H1 (cell line): ENCODE data around the gene ELAVL1. TPM values are rescaled to one million over a fixed set of nuclear protein-coding genes. Genes with fewer than 3 reads are reported as not detected.

Experiments used
- CTCF ChIA-PET: fragments of 300-600 bp; sonication (Branson Sonifier 250); formaldehyde crosslinking; loops from one replicate; lab custom pipeline; 2021; ENCODE audit not compliant: partially characterized antibody; lab: Charles Lee
- POLR2A ChIA-PET: fragments of 300-600 bp; sonication (Branson Sonifier 250); formaldehyde crosslinking; loops from one replicate; lab custom pipeline; 2021; ENCODE audit warnings: inconsistent platforms; ENCODE audit not compliant: partially characterized antibody; lab: Charles Lee
- DNase-seq, 2 experiments: peaks; one replicate each; pipeline versions ENCODE4 v3.0.0 to v3.0.0-alpha.2; 2010 to 2022; ENCODE audit warnings: low spot score in 2 of 2, low read depth in 1 of 2, mixed read lengths in 1 of 2
- FAIRE-seq: peaks from 2 replicates; lab custom pipeline; 2011; peaks lifted over from hg19 to GRCh38; lab: Jason Lieb, UNC
- H2AFZ ChIP-seq: 2 replicates; pipeline ENCODE4 v1.8.1; 2012; ENCODE audit warnings: low read length, inconsistent platforms
- H2AK5ac ChIP-seq: 2 replicates; pipeline ENCODE4 v1.6.1; 2013; ENCODE audit warnings: low read depth, low read length
- H2BK120ac ChIP-seq: replicated peaks from 2 replicates; pipeline ENCODE3; 2013; ENCODE audit warnings: low read depth, low read length, inconsistent platforms
- H2BK12ac ChIP-seq: 2 replicates; pipeline ENCODE4 v1.6.1; 2013; ENCODE audit warnings: low read depth, low read length
- H2BK15ac ChIP-seq: 2 replicates; pipeline ENCODE4 v1.6.1; 2013; ENCODE audit warnings: low read length
- H2BK20ac ChIP-seq: 2 replicates; pipeline ENCODE4 v1.6.1; 2013; ENCODE audit warnings: low read length
- H2BK5ac ChIP-seq: 2 replicates; pipeline ENCODE4 v1.6.1; 2013; ENCODE audit warnings: low read depth, low read length
- H3K14ac ChIP-seq: 2 replicates; pipeline ENCODE4 v1.6.1; 2013; ENCODE audit warnings: inconsistent platforms; ENCODE audit not compliant: insufficient read length
- H3K18ac ChIP-seq: 2 replicates; pipeline ENCODE4 v1.6.1; 2013; ENCODE audit warnings: low read length; ENCODE audit errors: extremely low read depth
- H3K23ac ChIP-seq: 2 replicates; pipeline ENCODE4 v1.6.1; 2013; ENCODE audit warnings: inconsistent platforms; ENCODE audit not compliant: insufficient read length
- H3K23me2 ChIP-seq: 2 replicates; pipeline ENCODE4 v1.6.1; 2013; ENCODE audit warnings: low read depth, low read length
- H3K27ac ChIP-seq: 2 replicates; pipeline ENCODE4 v1.6.1; 2011; ENCODE audit warnings: low read depth, low read length, inconsistent platforms
- H3K27me3 ChIP-seq, 4 experiments: replicated peaks in 1 of 4; 1 replicate in 1 of 4; 2 replicates in 3 of 4; pipeline versions ENCODE4 v1.6.1 to v1.8.1; 2011 to 2013; ENCODE audit warnings: low read length in 3 of 4, mild to moderate bottlenecking in 3 of 4, inconsistent platforms in 2 of 4, mixed read lengths in 2 of 4, moderate library complexity in 1 of 4; ENCODE audit not compliant: control insufficient read depth in 3 of 4, insufficient read depth in 3 of 4; ENCODE audit errors: extremely low read depth in 1 of 4
- H3K36me3 ChIP-seq, 4 experiments: 2 replicates each; pipeline versions ENCODE4 v1.6.1 to v1.8.1; 2011 to 2013; ENCODE audit warnings: mild to moderate bottlenecking in 4 of 4, low read length in 3 of 4, moderate library complexity in 2 of 4, control low read depth in 1 of 4, inconsistent platforms in 1 of 4; ENCODE audit not compliant: insufficient read depth in 4 of 4, control insufficient read depth in 2 of 4
- H3K4ac ChIP-seq: replicated peaks from 2 replicates; pipeline ENCODE3; 2013; ENCODE audit warnings: low read length, low read depth, mixed read lengths, inconsistent platforms; ENCODE audit not compliant: insufficient read length
- H3K4me1 ChIP-seq, 4 experiments: replicated peaks in 1 of 4; 1 replicate in 1 of 4; 2 replicates in 3 of 4; pipeline versions ENCODE4 v1.6.1 to v1.8.1; 2011 to 2013; ENCODE audit warnings: low read length in 3 of 4, inconsistent platforms in 2 of 4, mixed read lengths in 1 of 4; ENCODE audit not compliant: insufficient read depth in 4 of 4, control insufficient read depth in 3 of 4
- H3K4me2 ChIP-seq, 2 experiments: 2 replicates each; pipeline versions ENCODE4 v1.6.1 to v1.8.1; 2011 to 2013; ENCODE audit warnings: low read depth in 2 of 2, low read length in 2 of 2, control low read depth in 1 of 2, inconsistent platforms in 1 of 2, mild to moderate bottlenecking in 1 of 2; ENCODE audit not compliant: insufficient read depth in 1 of 2
- H3K4me3 ChIP-seq, 4 experiments: fragments of 200-600, 300-600 bp in 1 of 4; sonication (generic), shearing (Covaris generic), sonication (Bioruptor Twin) in 1 of 4; 2 replicates each; pipeline versions ENCODE4 v1.5.1 to v1.8.1; 2011 to 2016; ENCODE audit warnings: low read length in 4 of 4, low read depth in 3 of 4, control low read depth in 2 of 4, inconsistent platforms in 2 of 4, mild to moderate bottlenecking in 2 of 4, mixed read lengths in 1 of 4, moderate library complexity in 1 of 4; ENCODE audit not compliant: insufficient read depth in 2 of 4; ENCODE audit errors: extremely low read depth in 1 of 4
- H3K56ac ChIP-seq: replicated peaks from 2 replicates; pipeline ENCODE3; 2013; ENCODE audit warnings: low read depth, mild to moderate bottlenecking, mixed read lengths, low read length, inconsistent platforms; ENCODE audit not compliant: insufficient read length
- H3K79me1 ChIP-seq: 2 replicates; pipeline ENCODE4 v1.6.1; 2013; ENCODE audit warnings: low read depth, low read length, control low read depth
- H3K79me2 ChIP-seq, 2 experiments: 2 replicates each; pipeline versions ENCODE4 v1.6.1 to v1.8.1; 2012 to 2013; ENCODE audit warnings: low read length in 2 of 2, mild to moderate bottlenecking in 2 of 2, inconsistent platforms in 1 of 2; ENCODE audit not compliant: insufficient read depth in 2 of 2, control insufficient read depth in 1 of 2
- H3K9ac ChIP-seq, 4 experiments: replicated peaks in 1 of 4; 1 replicate in 1 of 4; 2 replicates in 3 of 4; pipeline versions ENCODE4 v1.6.1 to v1.8.1; 2011 to 2013; ENCODE audit warnings: low read depth in 3 of 4, low read length in 3 of 4, control low read depth in 2 of 4, mild to moderate bottlenecking in 2 of 4, moderate library complexity in 2 of 4, inconsistent platforms in 1 of 4; ENCODE audit errors: extremely low read depth in 1 of 4
- H3K9me3 ChIP-seq, 2 experiments: 2 replicates each; pipeline versions ENCODE4 v1.6.1 to v1.8.1; 2012 to 2013; ENCODE audit warnings: mild to moderate bottlenecking in 2 of 2, moderate library complexity in 2 of 2, control low read depth in 1 of 2, inconsistent platforms in 1 of 2, low read depth in 1 of 2, low read length in 1 of 2, mixed read lengths in 1 of 2; ENCODE audit not compliant: insufficient read depth in 2 of 2
- H4K20me1 ChIP-seq, 2 experiments: replicated peaks in 1 of 2; 2 replicates each; pipeline versions ENCODE3 to v1.8.1; 2011 to 2013; ENCODE audit warnings: inconsistent platforms in 2 of 2, low read length in 2 of 2, mild to moderate bottlenecking in 1 of 2; ENCODE audit not compliant: insufficient read depth in 2 of 2, control insufficient read depth in 1 of 2
- H4K5ac ChIP-seq: 2 replicates; pipeline ENCODE4 v1.6.1; 2013; ENCODE audit warnings: low read length, low read depth, mixed read lengths, inconsistent platforms; ENCODE audit not compliant: insufficient read length
- H4K8ac ChIP-seq: 2 replicates; pipeline ENCODE4 v1.8.0; 2013; ENCODE audit warnings: mild to moderate bottlenecking, moderate library complexity, low read length, inconsistent platforms; ENCODE audit not compliant: insufficient read depth; ENCODE audit errors: extremely low read depth
- H4K91ac ChIP-seq: replicated peaks from 2 replicates; pipeline ENCODE3; 2013; ENCODE audit warnings: low read length, mixed read lengths, inconsistent platforms; ENCODE audit not compliant: insufficient read length
- BRCA1 ChIP-seq: IDR thresholded peaks from 2 replicates; pipeline ENCODE4 v1.6.1; 2012; ENCODE audit warnings: low read depth, low read length, improper control_type of control experiment
- EZH2 ChIP-seq: fragments of 200-600 bp; sonication (generic); IDR thresholded peaks from 2 replicates; pipeline ENCODE4 v1.7.1; 2012; ENCODE audit warnings: low read depth, mild to moderate bottlenecking, moderate library complexity, low read length, inconsistent platforms; ENCODE audit not compliant: severe bottlenecking
- KDM4A ChIP-seq: IDR thresholded peaks from one replicate; pipeline ENCODE4 v1.7.1; 2012; ENCODE audit warnings: low read depth, mild to moderate bottlenecking, moderate library complexity, low read length, inconsistent platforms; ENCODE audit not compliant: severe bottlenecking
- PHF8 ChIP-seq: fragments of 200-600 bp; sonication (generic); conservative IDR thresholded peaks from 2 replicates; pipeline ENCODE4 v1.7.1; 2012; ENCODE audit warnings: low read depth, mild to moderate bottlenecking, inconsistent platforms, low read length, moderate library complexity
- POLR2A ChIP-seq, 2 experiments: IDR thresholded peaks; 1 replicate in 1 of 2; 2 replicates in 1 of 2; pipeline ENCODE4 v1.6.1; 2011; ENCODE audit warnings: low read depth in 2 of 2, low read length in 2 of 2, mild to moderate bottlenecking in 2 of 2; ENCODE audit errors: control extremely low read depth in 1 of 2
- POLR2AphosphoS5 ChIP-seq: IDR thresholded peaks from 2 replicates; pipeline ENCODE4 v1.6.1; 2011; ENCODE audit warnings: low read depth, low read length
- RAD21 ChIP-seq, 2 experiments: IDR thresholded peaks in 1 of 2; conservative IDR thresholded peaks in 1 of 2; 2 replicates each; pipeline ENCODE4 v1.6.1; 2011; ENCODE audit warnings: low read depth in 2 of 2, low read length in 2 of 2, improper control_type of control experiment in 1 of 2, inconsistent platforms in 1 of 2, mild to moderate bottlenecking in 1 of 2, moderate library complexity in 1 of 2
- RFX5 ChIP-seq: IDR thresholded peaks from 2 replicates; pipeline ENCODE4 v1.6.1; 2011; ENCODE audit warnings: low read depth, low read length, improper control_type of control experiment, borderline replicate concordance
- SIX5 ChIP-seq: IDR thresholded peaks from 2 replicates; pipeline ENCODE4 v1.6.1; 2011; ENCODE audit warnings: mild to moderate bottlenecking, low read depth, low read length
- SP1 ChIP-seq: IDR thresholded peaks from 2 replicates; pipeline ENCODE4 v1.6.1; 2011; ENCODE audit warnings: low read depth, low read length
- SP2 ChIP-seq: IDR thresholded peaks from 2 replicates; pipeline ENCODE4 v1.6.1; 2012; ENCODE audit warnings: mild to moderate bottlenecking, low read length, inconsistent platforms
- SRF ChIP-seq: IDR thresholded peaks from 2 replicates; pipeline ENCODE4 v1.6.1; 2011; ENCODE audit warnings: mild to moderate bottlenecking, low read depth, low read length, moderate library complexity
- TAF7 ChIP-seq: optimal IDR thresholded peaks from 2 replicates; pipeline ENCODE3; 2011; ENCODE audit warnings: low read depth, mild to moderate bottlenecking, inconsistent platforms, low read length, moderate library complexity, borderline replicate concordance
- TEAD4 ChIP-seq: IDR thresholded peaks from 2 replicates; pipeline ENCODE4 v1.6.1; 2012; ENCODE audit warnings: low read depth, low read length, inconsistent platforms, mixed read lengths
- ZNF274 ChIP-seq: IDR thresholded peaks from 2 replicates; pipeline ENCODE4 v1.7.0; 2012; ENCODE audit warnings: low read length, borderline replicate concordance; ENCODE audit errors: extremely low read depth
- WGBS, 2 experiments: shearing (Covaris generic) in 1 of 2; methylation state at CpG; one replicate each; pipeline versions ENCODE4 v1.1.6 to v1.1.7; 2013 to 2015; ENCODE audit warnings: low lambda C conversion rate in 2 of 2, mixed read lengths in 2 of 2, inconsistent platforms in 1 of 2, low coverage in 1 of 2, missing lambda C conversion rate in 1 of 2; ENCODE audit not compliant: insufficient replicate concordance in 2 of 2, insufficient coverage in 1 of 2, insufficient read length in 1 of 2; ENCODE audit errors: extremely low coverage in 1 of 2, missing lambda C conversion rate in 1 of 2; 5-methylcytosine and 5-hydroxymethylcytosine counted together
- polyA plus RNA-seq, 7 experiments: library from polyadenylated mRNA; depleted of rRNA in 3 of 7; stranded (reverse) in 5 of 7; unstranded in 2 of 7; fragments of >200 nt in 5 of 7; fragments of 200-250 nt in 2 of 7; gene quantifications; 1 replicate in 5 of 7; 2 replicates in 1 of 7; 4 replicates in 1 of 7; pipeline versions ENCODE4 v1.2.1 to v1.2.3, GENCODE V29; 2011 to 2013; ENCODE audit warnings: missing spikeins in 2 of 7, mixed read lengths in 2 of 7
- total RNA-seq: library from RNA; stranded (reverse); fragmentation: NEBNext Ultra II Directional; extraction: Animal tissue kit (Norgen Biotek cat#: 25700); gene quantifications from 2 replicates; pipeline ENCODE4 v1.2.1, GENCODE V29; 2021

ELAVL1 gene
- total and polyA plus RNA-seq, 2 of the 8 experiments (the other 6 are each of a cell fraction or from before 2014, with no cell fraction given) = 56.7 to 163 TPM

DNA sequence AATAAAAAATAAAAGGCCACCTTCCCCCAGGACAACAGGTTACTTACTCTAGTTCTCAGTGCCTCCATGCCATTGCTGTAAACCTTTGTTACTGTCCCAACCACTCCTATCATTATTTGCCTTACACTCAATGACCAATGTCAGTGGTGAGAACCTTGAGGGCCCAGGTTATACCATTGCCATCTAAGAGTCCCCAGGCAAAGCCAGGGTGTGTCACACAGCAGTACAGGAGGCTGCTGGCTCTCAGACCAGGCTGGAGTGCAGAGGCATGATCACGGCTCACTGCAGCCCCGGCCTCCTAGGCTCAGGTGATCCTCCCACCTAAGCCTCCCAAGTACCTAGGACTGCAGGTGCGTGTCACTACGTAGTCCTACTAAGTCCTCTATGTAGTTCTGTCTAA lies 6.1 kb downstream of the ELAVL1 start:
- H3K56ac ChIP-seq = no peak overlapping the region
- no peak for TF ChIP-seq SP1
- no peak for TF ChIP-seq BRCA1
- no peak for TF ChIP-seq POLR2AphosphoS5
- TF ChIP-seq TEAD4 = no peak
- no peak for TF ChIP-seq PHF8
- TF ChIP-seq SP2 = no peak
- no peak for TF ChIP-seq TAF7
- TF ChIP-seq SRF = no peak
- no peak for TF ChIP-seq ZNF274
- no peak for TF ChIP-seq SIX5
- no peak for TF ChIP-seq KDM4A
- no peak for TF ChIP-seq EZH2
- TF ChIP-seq RAD21 (IDR thresholded peaks at IDR 0.05 in 1 of 2, conservative IDR thresholded peaks at IDR 0.05 in 1 of 2; ENCODE audit: low read depth in 2 of 2, low read length in 2 of 2) = no peak
- no peak for TF ChIP-seq RFX5
- TF ChIP-seq POLR2A (IDR thresholded peaks at IDR 0.05; ENCODE audit: control extremely low read depth in 1 of 2, low read depth in 2 of 2, low read length in 2 of 2) = no peak

More for the DNA sequence above, 6.1 kb downstream of the ELAVL1 start:
- Histone ChIP-seq H3K23me2 (peaks cover 7% of the 10 kb centered on the region), H4K8ac (no peak overlapping the region), H3K9ac (no peak overlapping the region), H2AK5ac (no peak overlapping the region), H3K4me3 (no peak overlapping the region), H3K14ac (no peak overlapping the region), H3K4me1 (peaks cover 6 to 13% (median 11%) of the 10 kb centered on the region in 4 experiments), H2BK15ac (no peak overlapping the region), H3K23ac (no peak overlapping the region), H3K79me1 (peaks cover 21% of the 10 kb centered on the region), H3K36me3 (0 out of 8 replicates have a peak, but pooled peaks cover 0 to 2% (median 0%) of the 10 kb centered on the region in 4 experiments), H3K27ac (no peak overlapping the region), H3K79me2 (peaks cover 79 to 95% of the 10 kb centered on the region in 2 experiments), H2BK20ac (no peak overlapping the region), H2BK12ac (no peak overlapping the region), H3K4ac (no peak overlapping the region), H3K4me2 (no peak overlapping the region), H3K27me3 (no peaks in the 10 kb centered on the region), H4K91ac (no peak overlapping the region), H2BK5ac (no peak overlapping the region), H4K20me1 (peaks cover 51 to 66% of the 10 kb centered on the region in 2 experiments), H2AFZ (no peak overlapping the region), H3K9me3 (no peaks in the 10 kb centered on the region), H4K5ac (no peak overlapping the region), H2BK120ac (no peak overlapping the region), H3K18ac (no peak overlapping the region)
- POLR2A ChIA-PET = interaction anchor here (0.8 to 1.4 kb wide), 3 partner anchors 30 to 55 kb away, joined by 3 to 5 read pairs (median 3); partner anchors contain the start of gene TIMM44
- DNase-seq = no peak
- CTCF ChIA-PET = interaction anchor here (1.1 to 1.8 kb wide), 3 partner anchors 28 to 78 kb away, joined by 3 to 5 read pairs (median 4); no protein-coding TSS in a partner anchor
- no peak for FAIRE-seq
- 98% methylated on average over 4 of the region's 4 CpGs; no CpG with 5 or more reads in 1 of the 2 experiments for WGBS, 2 experiments
